GM12878 (cell line): ENCODE results near the gene FBXO21. TPM values are rescaled to one million over a fixed set of nuclear protein-coding genes. Genes with fewer than 3 reads are reported as not detected.

Experiments
- ATAC-seq: fragments of 200-7000 bp; cut with Tn5 transposase; 3 replicates; pipeline ENCODE4 v1.9.1; 2020; ENCODE audit warnings: mild to moderate bottlenecking, moderate library complexity
- BruUV-seq: library from RNA; stranded (reverse); fragments of 400-500 nt; replicated peaks from 2 replicates; lab custom pipeline; 2021; lab: Mats Ljungman, UMichigan
- CTCF ChIA-PET: fragments of 300-600 bp; sonication (Branson Sonifier 250); formaldehyde crosslinking; extraction: SDS; loops from one replicate; lab custom pipeline; 2021; ENCODE audit warnings: inconsistent platforms; lab: Yijun Ruan, JAX
- POLR2A ChIA-PET: fragments of 350-600 bp; formaldehyde crosslinking; extraction: SDS; loops from one replicate; lab custom pipeline; 2021; ENCODE audit warnings: inconsistent platforms; lab: Charles Lee
- RAD21 ChIA-PET: fragments of 300-600 bp; sonication (Branson Sonifier 250); formaldehyde crosslinking; loops from one replicate; lab custom pipeline; 2023; ENCODE audit warnings: antibody characterized with exemption; ENCODE audit not compliant: unreplicated experiment; lab: Charles Lee
- SMC1A ChIA-PET: fragments of 300-600 bp; sonication (Branson Sonifier 250); formaldehyde crosslinking; loops from one replicate; lab custom pipeline; 2023; ENCODE audit not compliant: unreplicated experiment, uncharacterized antibody; lab: Charles Lee
- DNase-seq: peaks from one replicate; pipeline ENCODE4 v3.0.0-alpha.2; 2011; ENCODE audit warnings: low read depth, low spot score
- FAIRE-seq: peaks from 3 replicates; lab custom pipeline; 2011; peaks lifted over from hg19 to GRCh38; lab: Jason Lieb, UNC
- H2AFZ ChIP-seq: 2 replicates; pipeline ENCODE4 v1.6.0; 2011; ENCODE audit warnings: low read depth, low read length, control low read depth; ENCODE audit not compliant: control insufficient read depth
- H3K27ac ChIP-seq: 2 replicates; pipeline ENCODE4 v1.5.1; 2011; ENCODE audit warnings: control low read depth; ENCODE audit not compliant: control insufficient read depth, insufficient read depth
- H3K27me3 ChIP-seq, 2 experiments: replicated peaks in 1 of 2; 2 replicates each; pipeline versions ENCODE4 v1.6.0 to v1.6.1; 2011; ENCODE audit warnings: low read length in 1 of 2; ENCODE audit not compliant: control insufficient read depth in 2 of 2, insufficient read depth in 2 of 2
- H3K36me3 ChIP-seq, 2 experiments: 2 replicates each; pipeline ENCODE4 v1.5.1; 2011; ENCODE audit warnings: low read length in 1 of 2; ENCODE audit not compliant: control insufficient read depth in 2 of 2, insufficient read depth in 2 of 2
- H3K4me1 ChIP-seq: 2 replicates; pipeline ENCODE4 v1.6.1; 2011; ENCODE audit warnings: mild to moderate bottlenecking, low read length, moderate library complexity, mixed read lengths; ENCODE audit not compliant: control insufficient read depth, insufficient read depth
- H3K4me2 ChIP-seq: 2 replicates; pipeline ENCODE4 v1.6.0; 2011; ENCODE audit warnings: control low read depth; ENCODE audit not compliant: control insufficient read depth, insufficient read depth
- H3K4me3 ChIP-seq: fragments of 200-600 bp; sonication (generic); 2 replicates; pipeline ENCODE4 v1.5.1; 2016
- H3K79me2 ChIP-seq: 2 replicates; pipeline ENCODE4 v1.6.0; 2011; ENCODE audit warnings: low read length; ENCODE audit not compliant: control insufficient read depth, insufficient read depth
- H3K9ac ChIP-seq: 2 replicates; pipeline ENCODE4 v1.8.0; 2011; ENCODE audit warnings: low read length, control low read depth, mixed read lengths; ENCODE audit not compliant: control insufficient read depth, insufficient read depth
- H3K9me3 ChIP-seq: replicated peaks from 3 replicates; pipeline ENCODE4 v1.5.1; 2011; ENCODE audit warnings: mild to moderate bottlenecking, low read length; ENCODE audit not compliant: control insufficient read depth, insufficient read depth
- H4K20me1 ChIP-seq: 2 replicates; pipeline ENCODE4 v1.6.0; 2011; ENCODE audit not compliant: control insufficient read depth, insufficient read depth
- CBX3 ChIP-seq: fragments of 200-600 bp; sonication (generic); IDR thresholded peaks from 2 replicates; pipeline ENCODE4 v1.6.1; 2016; ENCODE audit warnings: low read depth, borderline replicate concordance
- CREM ChIP-seq: IDR thresholded peaks from 2 replicates; pipeline ENCODE4 v1.6.1; 2014; ENCODE audit warnings: antibody characterized with exemption, low read depth
- DPF2 ChIP-seq: fragments of 450-650 bp; IDR thresholded peaks from 2 replicates; pipeline ENCODE4 v1.6.1; 2017; ENCODE audit warnings: mild to moderate bottlenecking
- IKZF2 ChIP-seq, 2 experiments: fragments of 450-650 bp; IDR thresholded peaks; 2 replicates each; pipeline ENCODE4 v1.6.1; 2017; ENCODE audit warnings: mild to moderate bottlenecking in 2 of 2, moderate library complexity in 2 of 2
- LARP7 ChIP-seq: fragments of 450-650 bp; IDR thresholded peaks from 2 replicates; pipeline ENCODE4 v1.6.1; 2017; ENCODE audit warnings: mild to moderate bottlenecking
- NBN ChIP-seq: fragments of 450-650 bp; IDR thresholded peaks from 2 replicates; pipeline ENCODE4 v1.6.1; 2016
- NR2C1 ChIP-seq: fragments of 450-650 bp; IDR thresholded peaks from 2 replicates; pipeline ENCODE4 v1.6.1; 2017; ENCODE audit warnings: antibody characterized with exemption, mild to moderate bottlenecking, moderate library complexity
- PAX8 ChIP-seq: fragments of 450-650 bp; IDR thresholded peaks from 2 replicates; pipeline ENCODE4 v1.6.1; 2017; ENCODE audit warnings: mild to moderate bottlenecking, moderate library complexity
- PRDM15 ChIP-seq: fragments of 450-650 bp; formaldehyde crosslinking; IDR thresholded peaks from 2 replicates; pipeline ENCODE4 v1.4.0; 2020; ENCODE audit warnings: mild to moderate bottlenecking, moderate library complexity
- YY1 ChIP-seq: IDR thresholded peaks from 2 replicates; pipeline ENCODE4 v1.6.1; 2011; ENCODE audit warnings: low read depth, mild to moderate bottlenecking, low read length
- ZBED1 ChIP-seq: IDR thresholded peaks from 2 replicates; pipeline ENCODE4 v1.6.1; 2016; ENCODE audit warnings: borderline replicate concordance
- ZNF207 ChIP-seq: fragments of 450-650 bp; IDR thresholded peaks from 2 replicates; pipeline ENCODE4 v1.6.1; 2014; ENCODE audit warnings: antibody characterized with exemption, mild to moderate bottlenecking, borderline replicate concordance
- ZNF384 ChIP-seq: IDR thresholded peaks from 2 replicates; pipeline ENCODE4 v1.6.1; 2012; ENCODE audit warnings: low read depth, mild to moderate bottlenecking, low read length, improper control_type of control experiment, borderline replicate concordance
- ZZZ3 ChIP-seq: IDR thresholded peaks from 2 replicates; pipeline ENCODE4 v1.6.1; 2011; ENCODE audit warnings: low read depth; ENCODE audit not compliant: control insufficient read depth, insufficient read length
- WGBS: methylation state at CpG from one replicate; pipeline ENCODE4 v1.1.6; 2016; ENCODE audit warnings: low lambda C conversion rate; ENCODE audit not compliant: insufficient replicate concordance, insufficient coverage; ENCODE audit errors: missing lambda C conversion rate; 5-methylcytosine and 5-hydroxymethylcytosine counted together
- in situ Hi-C: fragments of 300-500 bp; cut with MboI; formaldehyde crosslinking; loops from 9 replicates; pipeline ENCODE4 v1.14.3; 2018; ENCODE audit warnings: mixed read lengths
- intact Hi-C: fragments of 100-400 bp; cut with micrococcal nuclease; formaldehyde crosslinking; loops from one replicate; pipeline ENCODE4 v1.14.2; 2022; ENCODE audit not compliant: unreplicated experiment
- polyA plus RNA-seq, 11 experiments: library from polyadenylated mRNA; depleted of rRNA in 4 of 11; unstranded in 6 of 11; stranded (reverse) in 5 of 11; fragments of >200 nt; fragmentation: Nextera tagmentation in 4 of 11; fragmentation: Illumina TruSeq in 1 of 11; extraction: Ambion mirVana in 4 of 11; extraction: Trizol in 1 of 11; gene quantifications; 1 replicate in 1 of 11; 2 replicates in 10 of 11; pipeline versions ENCODE4 v1.2.1 to v1.2.3, GENCODE V29; 2011 to 2016; ENCODE audit warnings: inconsistent platforms in 2 of 11, missing spikeins in 2 of 11, low read depth in 1 of 11
- total RNA-seq, 4 experiments: library from RNA; depleted of rRNA in 3 of 4; stranded (reverse); fragments of >200 nt in 3 of 4; fragmentation: Illumina TruSeq in 1 of 4; extraction: Trizol in 1 of 4; gene quantifications; 2 replicates each; pipeline versions ENCODE4 v1.2.1 to v1.2.3, GENCODE V29; 2013 to 2021
- TF ChIP-seq, protein P1 (sequence below): fragments of 450-650 bp; IDR thresholded peaks from 2 replicates; pipeline ENCODE4 v1.6.1; 2016; ENCODE audit warnings: mild to moderate bottlenecking

Gene FBXO21
- total and polyA plus RNA-seq, 10 of the 15 experiments (the other 5 are each of a cell fraction or from before 2014, with no cell fraction given), result 5.5 to 32.6 (median 18.9) TPM

- CTCF ChIA-PET, result interaction anchor here (1.3 kb wide), 1 partner anchor 26 kb away, joined by 4 read pairs; no protein-coding TSS in a partner anchor
- in situ Hi-C loops, result no loop called here
- H3K27ac ChIP-seq, result no peak overlapping the region
- intact Hi-C loops, result no loop called here
- FAIRE-seq, result no peak
- TF ChIP-seq LARP7 (no peak), PAX8 (no peak), NBN (no peak), ZNF207 (no peak), YY1 (no peak), CREM (no peak), ZNF384 (no peak), CBX3 (no peak), ZBED1 (no peak), DPF2 (no peak), NR2C1 (no peak), ZZZ3 (no peak), PRDM15 (CRISPR knock-in tag) (no peak), IKZF2 (IDR thresholded peaks at IDR 0.05) (no peak)
- TF ChIP-seq, protein P1, sequence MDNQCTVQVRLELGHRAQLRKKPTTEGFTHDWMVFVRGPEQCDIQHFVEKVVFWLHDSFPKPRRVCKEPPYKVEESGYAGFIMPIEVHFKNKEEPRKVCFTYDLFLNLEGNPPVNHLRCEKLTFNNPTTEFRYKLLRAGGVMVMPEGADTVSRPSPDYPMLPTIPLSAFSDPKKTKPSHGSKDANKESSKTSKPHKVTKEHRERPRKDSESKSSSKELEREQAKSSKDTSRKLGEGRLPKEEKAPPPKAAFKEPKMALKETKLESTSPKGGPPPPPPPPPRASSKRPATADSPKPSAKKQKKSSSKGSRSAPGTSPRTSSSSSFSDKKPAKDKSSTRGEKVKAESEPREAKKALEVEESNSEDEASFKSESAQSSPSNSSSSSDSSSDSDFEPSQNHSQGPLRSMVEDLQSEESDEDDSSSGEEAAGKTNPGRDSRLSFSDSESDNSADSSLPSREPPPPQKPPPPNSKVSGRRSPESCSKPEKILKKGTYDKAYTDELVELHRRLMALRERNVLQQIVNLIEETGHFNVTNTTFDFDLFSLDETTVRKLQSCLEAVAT, result no peak
- TF ChIP-seq, all 136 proteins: peak for 0
- Histone ChIP-seq H3K79me2 (peaks cover 3% of the 10 kb centered on the region), H3K27me3 (peaks cover 0 to 3% of the 10 kb centered on the region in 2 experiments; a peak in 1 of 4 replicates), H3K4me1 (no peaks in the 10 kb centered on the region), H3K36me3 (no peaks in the 10 kb centered on the region; a peak in 1 of 4 replicates), H2AFZ (no peak overlapping the region), H3K9me3 (peaks cover 1% of the 10 kb centered on the region; the same call in 2 of the 3 replicates), H3K9ac (no peak overlapping the region), H3K4me3 (no peak overlapping the region), H3K4me2 (no peak overlapping the region), H4K20me1 (peaks cover 2% of the 10 kb centered on the region; the same call in 1 of the 2 replicates)
- ChIA-PET RAD21 (interaction anchor here (1.6 kb wide), 1 partner anchor 69 kb away, joined by 4 read pairs; no protein-coding TSS in a partner anchor), POLR2A (no interaction called here), SMC1A (no interaction called here)
- ATAC-seq (no peak), DNase-seq (no peak)
- BruUV-seq, result no TSS peak
- 98% methylated on average over 11 of the region's 11 CpGs for WGBS
These were observed 96.8 kb downstream of the FBXO21 start for GRCh38 chr12:117093431-117093830.
